ENCODE results near the gene PRSS21.

Gene PRSS21

DNA sequence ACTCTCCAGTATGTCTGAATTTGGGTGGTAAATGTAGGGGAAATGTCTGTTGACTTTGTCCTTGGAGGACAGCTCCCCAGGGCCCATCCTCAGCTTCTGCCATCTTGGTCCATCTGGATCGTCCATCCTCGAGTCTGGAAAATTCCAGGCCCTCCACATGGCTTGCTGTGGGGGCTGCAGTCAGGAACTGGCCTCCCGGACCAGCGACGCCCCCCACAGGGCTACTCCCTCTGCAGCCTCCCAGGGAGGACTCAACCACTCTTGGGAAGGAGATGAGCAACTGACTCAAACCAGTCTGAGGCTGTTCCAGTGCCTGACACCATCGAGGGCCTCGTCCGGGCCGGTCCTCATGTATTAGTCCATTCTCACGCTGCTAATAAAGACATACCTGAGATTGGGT is 7.6 kb downstream of the PRSS21 start:
- no peak overlapping the region for H3K27ac ChIP-seq
- H3K27me3 ChIP-seq, result no peaks in the 10 kb centered on the region
- no peak overlapping the region for H3K4me3 ChIP-seq
- no peaks in the 10 kb centered on the region for H3K36me3 ChIP-seq
- H3K9me3 ChIP-seq, result no peaks in the 10 kb centered on the region
- TF ChIP-seq Cebpa-rat (IDR thresholded peaks at IDR 0.05), result no peak
- H4K20me1 ChIP-seq, result 0 out of 2 replicates have a peak, but pooled peaks cover 7% of the 10 kb centered on the region
- H3K4me2 ChIP-seq, result no peak overlapping the region
- no peak overlapping the region for H3K9ac ChIP-seq
- peaks cover 5% of the 10 kb centered on the region for H3K4me1 ChIP-seq

DNA sequence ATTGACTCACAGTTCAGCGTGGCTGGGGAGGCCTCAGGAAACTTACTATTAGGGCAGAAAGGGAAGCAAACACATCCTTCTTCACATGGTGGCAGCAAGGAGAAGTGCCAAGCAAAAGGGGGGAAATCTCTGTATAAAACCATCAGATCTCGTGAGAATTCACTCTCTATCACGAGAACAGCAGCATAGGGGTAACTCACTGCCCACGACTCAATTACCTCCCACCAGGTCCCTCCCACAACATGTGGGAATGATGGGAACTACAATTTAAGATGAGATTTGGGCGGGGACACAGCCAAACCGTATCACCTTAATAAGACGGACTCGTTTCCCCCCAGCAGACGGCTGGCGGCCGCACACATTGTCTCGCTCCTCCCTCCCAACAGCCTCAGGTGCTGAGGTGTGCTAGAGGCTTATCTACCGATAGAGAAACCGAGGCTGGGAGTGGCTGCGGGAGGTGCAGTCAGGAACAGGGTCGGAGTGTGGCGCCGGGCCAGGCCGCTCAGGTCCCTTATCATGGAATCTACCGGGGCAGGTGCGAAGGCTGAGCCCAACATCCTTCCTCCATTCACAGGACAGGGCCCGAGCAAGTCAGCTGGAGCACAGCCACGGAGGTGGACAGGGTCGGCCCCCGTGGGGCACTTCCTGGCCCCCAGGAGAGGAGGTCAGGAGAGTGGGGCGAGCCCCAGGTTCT is 8.2 kb downstream of the PRSS21 start:
- H4K20me1 ChIP-seq, result 0 out of 2 replicates have a peak, but pooled peaks cover 2% of the 10 kb centered on the region
- no peak overlapping the region for H3K4me2 ChIP-seq
- no peak overlapping the region for H3K9ac ChIP-seq
- no peak overlapping the region for H3K27ac ChIP-seq
- H3K27me3 ChIP-seq, result no peaks in the 10 kb centered on the region
- H3K4me3 ChIP-seq, result no peak overlapping the region
- no peak for TF ChIP-seq Cebpa-rat (IDR thresholded peaks at IDR 0.05)
- no peaks in the 10 kb centered on the region for H3K9me3 ChIP-seq
- no peaks in the 10 kb centered on the region for H3K36me3 ChIP-seq
- H3K4me1 ChIP-seq, result peaks cover 11% of the 10 kb centered on the region

DNA sequence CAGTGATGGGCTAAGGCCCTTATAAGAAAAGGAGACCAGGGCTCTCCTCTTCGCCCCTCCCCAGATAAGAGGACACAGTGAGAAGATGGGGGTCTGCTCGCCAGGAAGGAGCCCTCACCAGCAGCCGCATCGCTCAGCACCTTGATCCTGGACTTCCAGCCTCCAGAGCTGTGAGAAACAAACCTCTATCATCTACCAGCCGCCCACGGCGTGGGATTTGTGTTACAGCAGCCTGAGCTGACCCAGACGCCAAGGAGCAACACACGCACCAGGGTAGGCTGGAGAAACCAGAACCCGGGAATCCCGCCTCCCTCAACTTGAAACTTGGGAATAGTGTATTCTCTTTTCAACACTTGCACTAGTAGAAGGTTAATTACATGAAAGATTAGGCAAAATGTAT is 8.9 kb downstream of the PRSS21 start:
- Histone ChIP-seq H3K36me3 (no peaks in the 10 kb centered on the region), H4K20me1 (no peaks in the 10 kb centered on the region), H3K9ac (no peak overlapping the region), H3K9me3 (no peaks in the 10 kb centered on the region), H3K4me2 (no peak overlapping the region), H3K27me3 (no peaks in the 10 kb centered on the region), H3K4me1 (peaks cover 16% of the 10 kb centered on the region), H3K27ac (no peak overlapping the region), H3K4me3 (no peak overlapping the region)
- TF ChIP-seq Cebpa-rat (IDR thresholded peaks at IDR 0.05), result no peak

DNA sequence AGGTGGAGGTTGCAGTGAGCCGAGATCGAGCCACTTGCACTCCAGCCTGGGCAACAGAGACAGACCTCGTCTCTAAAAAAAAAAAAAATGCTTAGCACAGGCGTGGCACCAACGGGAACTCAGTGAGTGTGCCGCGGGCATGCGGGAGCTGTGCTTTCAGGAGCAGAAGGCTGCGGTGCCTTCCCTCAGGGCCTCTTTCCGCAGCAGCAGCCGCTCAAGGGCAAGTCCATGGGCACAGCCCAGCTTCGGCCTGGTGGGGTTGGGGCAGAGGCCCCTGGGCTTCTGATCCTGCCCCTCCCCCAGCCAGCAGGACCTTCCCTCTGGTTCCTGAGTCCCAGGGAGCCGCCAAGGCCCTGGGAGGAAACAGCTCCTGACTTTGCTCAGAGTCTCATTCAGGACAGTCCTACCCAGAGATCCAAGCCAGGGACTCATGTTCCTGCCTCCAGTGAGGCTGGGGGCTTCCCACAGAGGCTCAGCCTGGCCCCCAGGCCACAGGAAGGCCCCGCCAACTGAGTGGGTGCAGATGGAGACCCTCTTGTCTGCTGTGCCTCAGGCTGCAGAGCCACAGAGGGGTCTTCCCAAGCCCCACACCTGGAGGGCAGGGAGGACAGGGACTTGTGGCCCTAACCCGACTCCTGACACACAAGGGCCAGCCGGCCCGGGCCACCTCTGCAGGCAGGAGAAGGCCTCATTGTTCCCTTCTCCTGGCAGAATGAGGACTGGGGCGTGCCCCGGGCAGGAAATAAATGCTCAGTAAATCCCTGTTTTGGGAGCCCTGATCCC is 9.7 kb downstream of the PRSS21 start:
- Histone ChIP-seq H3K4me2 (no peak overlapping the region), H3K9me3 (no peaks in the 10 kb centered on the region), H4K20me1 (no peaks in the 10 kb centered on the region), H3K4me3 (no peak overlapping the region), H3K27me3 (no peaks in the 10 kb centered on the region), H3K9ac (no peak overlapping the region), H3K4me1 (peaks cover 16% of the 10 kb centered on the region), H3K36me3 (no peaks in the 10 kb centered on the region), H3K27ac (no peak overlapping the region)
- no peak for TF ChIP-seq Cebpa-rat (IDR thresholded peaks at IDR 0.05)

DNA sequence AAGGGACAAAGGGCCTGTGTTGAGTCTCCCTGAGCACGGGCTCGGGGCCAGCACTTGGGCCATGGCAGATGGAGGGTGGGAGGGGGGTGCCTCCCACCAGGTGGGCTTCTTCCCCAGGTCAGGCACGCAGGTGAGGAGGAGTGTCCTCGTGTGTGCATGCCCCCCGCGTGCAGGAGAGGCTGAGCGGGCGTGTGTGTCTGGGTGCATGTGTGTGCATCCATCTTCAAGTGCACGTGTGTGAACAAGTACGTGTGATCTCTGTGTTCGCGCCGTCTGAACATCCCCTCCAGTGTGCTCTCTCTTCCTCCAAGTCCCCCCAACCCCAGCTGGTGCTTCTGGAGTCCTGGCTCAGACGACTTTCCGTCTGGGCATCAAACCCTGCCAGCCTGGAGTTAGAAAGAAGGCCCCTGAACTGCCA is 10.3 kb downstream of the PRSS21 start:
- Histone ChIP-seq H4K20me1 (no peaks in the 10 kb centered on the region), H3K4me3 (no peak overlapping the region), H3K9ac (no peak overlapping the region), H3K27ac (no peak overlapping the region), H3K9me3 (no peaks in the 10 kb centered on the region), H3K27me3 (no peaks in the 10 kb centered on the region), H3K4me1 (peaks cover 16% of the 10 kb centered on the region), H3K36me3 (no peaks in the 10 kb centered on the region), H3K4me2 (no peak overlapping the region)
- TF ChIP-seq Cebpa-rat (IDR thresholded peaks at IDR 0.05), result no peak

DNA sequence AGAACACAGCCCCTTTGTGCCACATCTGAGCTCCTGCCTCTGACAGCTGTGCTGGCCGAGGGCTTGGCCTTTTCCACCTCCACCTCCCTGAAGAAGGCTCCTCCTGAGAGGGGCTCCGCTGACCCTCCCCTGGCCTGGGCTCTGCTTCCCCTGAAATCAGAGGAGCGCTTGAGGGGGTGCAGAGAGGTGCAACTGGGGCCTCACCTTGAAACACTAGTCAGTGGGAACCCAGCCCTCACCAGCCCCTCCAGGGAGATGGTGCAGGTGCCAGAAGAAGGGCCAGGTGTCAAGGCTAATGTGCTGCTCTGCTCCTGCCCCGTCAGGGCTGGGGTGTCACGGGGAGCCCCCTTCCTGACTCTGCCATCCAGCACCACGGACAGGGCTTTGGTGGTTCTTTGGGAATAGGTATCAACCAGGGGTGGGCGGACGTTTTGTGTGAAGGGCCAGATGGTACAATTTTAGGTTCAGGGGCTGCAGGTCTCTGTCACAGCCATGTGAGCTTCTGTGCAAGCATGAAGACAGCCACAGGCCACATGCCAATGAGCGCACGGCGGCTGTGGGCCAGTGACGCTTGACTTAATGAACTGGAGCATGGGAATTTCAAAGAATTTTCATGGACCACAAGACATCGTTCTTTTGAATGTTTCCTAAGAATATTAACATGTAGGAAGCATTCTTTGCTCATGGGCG is 10.9 kb downstream of the PRSS21 start:
- Histone ChIP-seq H4K20me1 (no peaks in the 10 kb centered on the region), H3K4me3 (no peak overlapping the region), H3K9me3 (no peaks in the 10 kb centered on the region), H3K4me2 (no peak overlapping the region), H3K27ac (no peak overlapping the region), H3K9ac (no peak overlapping the region), H3K36me3 (no peaks in the 10 kb centered on the region), H3K4me1 (peaks cover 16% of the 10 kb centered on the region), H3K27me3 (no peaks in the 10 kb centered on the region)
- no peak for TF ChIP-seq Cebpa-rat (IDR thresholded peaks at IDR 0.05)

DNA sequence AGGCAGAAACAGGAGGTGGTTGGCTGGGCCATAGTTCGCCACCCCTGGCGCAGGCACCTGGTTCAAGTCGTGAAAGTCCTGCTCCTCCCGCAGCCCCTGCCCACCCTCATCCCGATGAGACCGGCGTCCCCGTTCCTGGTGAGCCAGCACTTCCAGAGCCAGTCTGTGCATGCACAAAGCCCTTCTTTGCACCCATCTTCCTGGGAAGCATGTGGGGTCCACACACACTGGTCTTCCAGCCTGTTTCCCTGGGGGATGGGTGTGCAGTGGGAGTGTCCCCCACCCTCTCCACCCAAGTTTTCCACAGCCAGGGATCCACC is 11.4 kb downstream of the PRSS21 start:
- Histone ChIP-seq H3K27me3 (no peaks in the 10 kb centered on the region), H3K4me2 (no peak overlapping the region), H3K9me3 (no peaks in the 10 kb centered on the region), H3K9ac (no peak overlapping the region), H3K36me3 (no peaks in the 10 kb centered on the region), H3K4me3 (no peak overlapping the region), H3K4me1 (peaks cover 16% of the 10 kb centered on the region), H4K20me1 (no peaks in the 10 kb centered on the region), H3K27ac (no peak overlapping the region)
- TF ChIP-seq Cebpa-rat (IDR thresholded peaks at IDR 0.05), result no peak

DNA sequence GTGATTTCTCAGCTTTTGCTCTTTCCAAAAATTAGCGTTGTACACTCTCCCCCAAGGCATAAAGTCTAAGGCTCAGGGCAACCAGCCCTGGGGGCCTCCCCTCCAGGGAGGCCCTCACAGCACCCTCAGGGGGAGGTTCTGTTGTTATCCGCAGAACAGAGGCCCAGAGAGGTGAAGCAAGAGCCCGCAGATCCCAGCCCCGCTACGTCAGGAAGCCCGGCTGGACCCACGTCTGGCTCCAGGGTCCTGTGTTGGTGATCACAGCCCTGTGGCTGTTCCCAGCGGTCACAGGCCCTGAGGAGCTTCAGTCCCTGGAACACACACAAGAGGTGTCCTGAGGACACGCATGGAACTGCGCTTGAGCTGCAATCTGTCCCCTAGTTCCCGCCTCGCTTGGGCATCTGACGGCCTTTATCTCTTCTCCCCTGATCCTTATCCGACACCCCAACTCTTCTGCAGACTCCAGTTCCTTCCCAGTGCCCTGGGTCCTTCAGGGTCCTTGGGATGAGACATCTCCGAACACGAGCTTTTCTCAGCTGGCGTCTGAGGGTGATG is 11.9 kb downstream of the PRSS21 start:
- no peak overlapping the region for H3K4me2 ChIP-seq
- no peaks in the 10 kb centered on the region for H4K20me1 ChIP-seq
- H3K27ac ChIP-seq, result no peak overlapping the region
- peaks cover 16% of the 10 kb centered on the region for H3K4me1 ChIP-seq
- no peaks in the 10 kb centered on the region for H3K9me3 ChIP-seq
- TF ChIP-seq Cebpa-rat (IDR thresholded peaks at IDR 0.05), result no peak
- no peaks in the 10 kb centered on the region for H3K27me3 ChIP-seq
- H3K4me3 ChIP-seq, result no peak overlapping the region
- H3K9ac ChIP-seq, result no peak overlapping the region
- H3K36me3 ChIP-seq, result no peaks in the 10 kb centered on the region

DNA sequence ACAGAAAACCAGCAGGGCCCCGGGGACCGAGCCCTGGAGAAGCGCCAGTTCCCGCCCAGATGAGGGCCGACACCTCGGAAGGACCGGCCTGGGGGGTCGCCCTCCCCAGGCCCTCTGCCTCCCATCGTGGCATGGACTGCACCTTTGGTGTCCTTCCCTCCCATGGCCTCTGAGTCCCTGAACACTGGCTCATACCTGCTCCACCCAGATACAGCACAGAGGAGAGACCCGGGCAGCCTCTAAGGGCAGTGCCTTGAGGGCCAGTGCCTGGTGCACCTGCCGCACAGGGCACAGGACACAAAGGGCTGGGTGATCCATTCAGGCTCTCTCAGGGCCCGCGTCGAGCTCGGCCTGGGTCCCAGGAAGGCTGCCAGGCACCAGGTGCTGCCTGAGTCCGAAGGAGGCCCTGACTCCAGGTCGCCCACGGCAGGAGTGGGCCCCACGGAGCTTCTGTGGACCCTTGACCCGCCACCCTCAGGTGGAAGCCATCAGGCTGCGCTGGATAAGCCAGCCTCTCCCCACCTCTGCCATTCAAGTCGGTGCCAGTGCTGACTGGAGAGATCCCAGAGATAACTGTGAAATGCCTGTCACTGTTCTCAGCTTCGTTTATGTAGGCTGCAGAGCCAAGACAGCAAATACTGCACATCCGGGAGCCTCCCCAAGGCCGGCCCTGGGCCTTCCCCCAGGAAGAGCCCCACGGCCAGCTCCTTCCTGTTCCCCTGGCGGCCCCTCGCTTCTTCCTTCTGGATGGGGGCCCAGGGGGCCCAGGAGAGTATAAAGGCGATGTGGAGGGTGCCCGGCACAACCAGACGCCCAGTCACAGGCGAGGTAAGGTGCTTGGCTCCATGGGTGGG is 12.7 kb downstream of the PRSS21 start, which contains the start of gene ZG16B:
ZG16B (plus strand) TSS at position 803 of the 854 bp plus-strand sequence. CDS start 139 bp downstream, outside the sequence.
- TF ChIP-seq Cebpa-rat (IDR thresholded peaks at IDR 0.05), result no peak
- Histone ChIP-seq H3K4me3 (no peak within 1 kb of the TSS), H3K27ac (peak within 1 kb of the TSS; percentile 53), H3K4me1 (peaks cover 16% of the 10 kb centered on the region), H3K4me2 (peak within 1 kb of the TSS; percentile 73), H3K36me3 (no peaks in the 10 kb centered on the region), H3K9me3 (no peaks in the 10 kb centered on the region), H3K9ac (peak within 1 kb of the TSS; percentile 20), H3K27me3 (no peaks in the 10 kb centered on the region), H4K20me1 (no peaks in the 10 kb centered on the region)
